ENCODE results near the gene LRRFIP1. TPM values are rescaled to one million over a fixed set of nuclear protein-coding genes. Genes with fewer than 3 reads are reported as not detected.

LRRFIP1 gene
- total RNA-seq, 1 experiment from 2014 or later, result 29.9 TPM

- no peak for DNase-seq (ENCODE audit: low read depth)
Observed at GRCh38 chr2:237639052-237639835, 11.9 kb downstream of the LRRFIP1 start.

GRCh38 chr2:237639836-237640220, 12.4 kb downstream of the LRRFIP1 start:
- no peak for DNase-seq (ENCODE audit: low read depth)

GRCh38 chr2:237640493-237640998, 13.2 kb downstream of the LRRFIP1 start:
- DNase-seq (ENCODE audit: low read depth), result no peak

- DNase-seq (ENCODE audit: low read depth), result no peak
Observed at GRCh38 chr2:237642038-237642734, 14.8 kb downstream of the LRRFIP1 start.

- DNase-seq (ENCODE audit: low read depth), result no peak
Observed at GRCh38 chr2:237643066-237643465, 15.7 kb downstream of the LRRFIP1 start.

GRCh38 chr2:237643582-237644380, 16.4 kb downstream of the LRRFIP1 start:
- DNase-seq (ENCODE audit: low read depth), result no peak

DNA sequence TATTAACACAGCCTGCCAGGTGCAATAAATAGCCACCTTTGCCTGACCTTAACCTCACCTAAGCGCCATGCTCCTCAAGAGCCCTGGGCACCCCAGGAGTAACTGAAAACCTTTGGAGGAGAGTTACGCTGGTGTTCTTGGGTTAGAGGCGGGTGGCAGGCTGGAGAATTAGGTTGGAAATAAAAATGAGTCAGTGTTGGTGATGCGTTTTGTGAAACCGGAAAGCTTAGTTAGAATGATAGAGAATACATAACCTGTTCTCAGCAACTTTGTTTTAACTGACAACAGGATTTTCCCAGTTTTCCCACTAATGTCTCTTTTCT, 17.0 kb downstream of the LRRFIP1 start:
- no peak for DNase-seq (ENCODE audit: low read depth)

- DNase-seq (ENCODE audit: low read depth), result no peak
Observed at GRCh38 chr2:237645261-237645660, 17.9 kb downstream of the LRRFIP1 start.

GRCh38 chr2:237647176-237648015, 20.0 kb downstream of the LRRFIP1 start:
- DNase-seq (ENCODE audit: low read depth), result no peak

- no peak for DNase-seq (ENCODE audit: low read depth)
Observed at GRCh38 chr2:237648016-237648381, 20.6 kb downstream of the LRRFIP1 start.

DNA sequence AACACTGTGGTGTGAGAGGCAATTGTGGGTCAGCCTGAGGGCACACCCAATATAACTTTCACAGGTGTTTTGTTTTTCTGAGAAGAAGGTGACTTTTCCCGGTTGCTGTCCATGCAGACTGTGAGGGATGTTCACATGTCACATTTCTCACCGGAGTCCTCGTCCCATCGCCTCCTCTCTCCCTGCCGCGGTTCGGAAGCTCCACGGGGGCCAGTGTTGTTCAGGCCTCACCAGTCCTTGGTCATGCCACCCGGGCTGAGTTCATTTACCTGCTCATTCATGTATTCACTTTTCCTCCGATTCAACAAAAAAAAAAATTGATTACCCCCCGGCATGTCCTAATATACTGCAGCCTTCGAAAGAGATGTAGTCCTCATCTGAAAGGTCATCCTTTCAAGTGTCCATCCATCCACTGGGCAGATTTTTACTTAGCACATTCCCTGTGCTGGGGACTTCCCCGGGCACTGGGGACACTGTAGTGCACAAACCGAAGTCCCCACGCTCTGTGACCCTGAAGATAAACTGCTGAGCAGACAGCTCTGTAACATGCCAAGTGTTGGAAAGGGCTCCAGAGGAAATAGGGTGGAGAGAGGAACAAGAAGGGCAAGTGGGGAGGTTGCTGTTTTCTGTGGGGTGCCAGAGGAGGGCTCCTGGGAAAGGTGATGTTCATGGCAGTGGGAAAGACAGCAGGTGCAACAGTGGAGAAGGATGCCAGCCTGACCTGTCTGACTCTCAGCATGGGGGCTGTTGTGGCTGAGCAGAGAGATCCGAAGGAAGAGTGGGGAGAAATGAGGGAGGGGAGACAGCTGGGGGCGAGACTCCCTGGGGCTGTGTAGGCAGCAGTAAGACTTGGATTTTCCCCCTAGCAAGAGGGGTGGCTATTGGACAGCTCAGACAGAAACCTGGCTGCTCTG, 22.4 kb downstream of the LRRFIP1 start:
- no peak for DNase-seq (ENCODE audit: low read depth)

- no peak for DNase-seq (ENCODE audit: low read depth)
Observed at GRCh38 chr2:237650455-237650850, 23.1 kb downstream of the LRRFIP1 start.

DNA sequence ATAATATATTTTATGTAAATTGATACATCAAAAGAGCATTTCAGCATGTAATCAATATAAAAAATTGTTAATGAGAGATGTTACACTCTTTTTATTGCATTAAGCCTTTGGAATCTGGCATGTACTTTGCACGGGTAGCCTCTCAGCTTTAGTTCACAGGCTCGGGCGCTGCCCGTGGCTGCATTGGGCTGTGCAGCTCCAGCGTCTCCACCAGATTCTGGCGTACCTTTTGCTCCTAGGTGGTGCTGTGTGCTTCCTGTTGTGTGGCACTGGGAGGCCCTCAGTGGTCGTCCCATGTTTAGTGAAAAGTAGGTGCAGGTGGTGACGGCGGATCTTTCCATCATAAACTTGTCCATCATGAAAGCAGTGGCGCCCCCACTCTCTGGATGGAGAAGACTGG, 24.4 kb downstream of the LRRFIP1 start:
- no peak for DNase-seq (ENCODE audit: low read depth)

DNA sequence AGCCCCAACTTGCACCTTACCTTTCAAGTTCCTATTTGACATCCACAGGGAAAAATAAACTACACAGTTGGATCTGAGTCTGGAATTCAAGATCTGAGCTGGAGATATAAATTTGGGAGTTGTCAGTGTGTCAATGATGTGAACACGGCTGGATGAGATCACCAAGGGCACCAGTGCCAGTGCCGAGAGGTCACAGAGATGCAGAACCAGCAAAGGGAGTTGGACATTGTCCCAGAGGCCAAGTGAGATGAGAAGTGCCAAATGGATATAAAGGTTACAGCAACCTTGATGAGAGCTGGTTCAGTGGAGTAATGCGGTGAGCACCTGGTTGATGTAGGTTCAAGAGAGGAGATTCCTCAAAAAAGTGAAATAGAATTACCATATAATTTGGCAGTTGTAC, 24.8 kb downstream of the LRRFIP1 start:
- no peak for DNase-seq (ENCODE audit: low read depth)

DNA sequence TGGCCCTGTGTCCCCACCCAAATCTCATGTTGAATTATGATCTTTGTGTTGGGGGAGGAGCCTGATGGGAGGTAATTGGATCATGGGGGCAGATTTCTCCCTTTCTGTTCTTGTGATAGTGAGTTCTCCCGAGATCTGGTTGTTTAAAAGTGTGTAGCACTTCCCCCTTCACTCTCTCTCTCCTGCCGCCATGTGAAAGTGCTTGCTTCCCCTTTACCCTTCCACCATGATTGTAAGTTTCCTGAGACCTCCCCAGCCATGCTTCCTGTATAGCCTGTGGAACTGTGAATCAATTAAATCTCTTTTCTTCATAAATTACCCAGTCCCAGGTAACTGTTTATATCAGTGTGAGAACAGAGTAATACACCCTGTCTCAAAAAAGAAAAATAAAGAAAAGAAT, 25.5 kb downstream of the LRRFIP1 start:
- no peak for DNase-seq (ENCODE audit: low read depth)

DNA sequence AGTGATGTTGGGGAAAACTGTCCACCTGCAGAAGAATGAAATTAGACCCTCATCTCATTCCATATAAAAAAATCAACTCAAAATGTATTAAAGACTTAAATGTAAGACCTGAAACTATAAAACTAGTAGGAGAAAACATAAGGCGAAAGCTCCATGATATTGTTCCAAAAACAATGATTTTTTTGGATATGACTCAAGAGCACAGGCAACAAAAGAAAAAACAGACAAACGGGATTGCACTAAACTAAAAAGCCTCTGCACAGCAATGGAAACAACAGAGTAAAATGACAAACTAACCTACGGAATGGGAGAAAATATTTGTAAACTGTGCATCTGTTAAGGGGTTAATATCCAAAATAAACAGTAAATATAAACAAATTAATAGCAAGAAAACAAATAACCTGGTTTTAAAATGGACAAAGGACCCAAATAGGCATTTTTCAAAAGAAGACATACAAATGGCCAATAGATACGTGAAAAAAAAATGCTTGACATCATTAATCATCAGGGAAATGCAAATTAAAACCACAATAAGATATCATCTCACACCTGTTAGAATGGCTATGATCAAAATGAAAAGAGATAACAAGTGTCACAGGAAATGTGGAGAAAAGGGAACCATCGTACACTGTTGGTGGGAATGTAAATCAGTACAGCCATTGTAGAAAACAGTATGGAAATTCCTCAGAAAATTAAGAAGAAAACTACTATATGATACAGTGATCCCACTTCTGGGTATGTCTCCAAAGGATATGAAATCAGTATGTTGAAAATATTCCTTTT, 26.6 kb downstream of the LRRFIP1 start:
- DNase-seq (ENCODE audit: low read depth), result no peak

DNA sequence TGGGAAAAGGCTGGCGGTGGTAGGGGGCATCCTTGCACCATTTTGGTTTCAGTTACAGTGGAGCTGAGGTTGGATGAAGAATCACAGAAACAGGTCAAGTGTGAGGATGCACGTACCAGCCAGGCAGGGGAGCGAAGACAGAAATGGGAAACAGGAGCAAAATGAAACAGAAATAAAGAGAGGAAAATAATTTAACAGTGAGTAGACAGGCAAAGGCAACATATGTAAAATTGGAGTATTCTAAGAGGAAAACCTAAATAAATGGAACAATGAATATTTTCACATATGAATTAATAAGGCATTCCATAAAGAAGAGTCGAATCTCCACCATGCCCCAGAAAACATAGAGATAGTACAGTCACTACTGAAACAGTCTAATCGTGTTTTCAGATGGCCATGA, 29.7 kb downstream of the LRRFIP1 start:
- no peak for DNase-seq (ENCODE audit: low read depth)

DNA sequence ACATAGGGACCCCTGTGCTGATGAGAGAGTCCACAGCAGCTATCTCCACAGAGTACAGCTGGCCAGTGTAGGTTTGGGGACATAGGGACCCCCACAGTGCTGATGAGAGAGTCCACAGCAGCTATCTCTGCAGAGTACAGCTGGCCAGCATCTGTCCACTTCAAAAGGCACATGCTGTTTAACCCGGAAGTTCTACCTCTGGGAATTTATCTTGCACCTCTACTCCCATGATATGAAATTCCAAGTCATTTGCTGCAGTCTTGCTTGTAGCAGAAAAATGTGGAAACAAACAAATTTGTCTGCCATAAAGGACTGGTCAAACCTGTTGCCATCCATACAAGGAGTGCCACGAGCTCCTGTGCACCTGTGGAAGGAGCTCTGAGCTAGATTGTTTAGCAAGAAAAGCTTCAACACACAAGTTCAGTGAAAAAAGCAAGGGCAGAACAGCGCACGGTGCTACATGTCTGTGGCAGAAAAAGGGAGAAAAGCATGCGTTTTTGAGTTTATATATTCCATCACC, 33.1 kb downstream of the LRRFIP1 start:
- no peak for DNase-seq (ENCODE audit: low read depth)

DNA sequence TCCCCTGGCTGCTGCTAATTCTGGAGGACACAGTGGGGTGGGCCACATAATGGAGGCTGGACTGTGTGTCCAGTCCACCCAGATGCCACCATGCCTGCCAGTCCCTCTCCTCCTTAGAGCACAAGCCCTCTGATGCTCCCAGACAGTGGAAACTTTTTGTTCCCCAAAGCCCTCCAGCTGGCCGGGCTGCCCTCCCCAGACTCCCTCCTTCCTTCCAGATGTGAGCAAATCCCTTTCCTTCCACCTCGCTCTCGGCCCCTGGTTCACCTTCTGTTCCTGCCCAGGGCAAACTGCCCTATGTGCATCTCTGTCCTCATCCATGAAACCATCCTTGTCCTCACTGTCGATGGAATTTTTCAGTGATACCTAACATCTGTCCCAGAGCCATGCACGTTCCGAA, 33.9 kb downstream of the LRRFIP1 start:
- DNase-seq (ENCODE audit: low read depth), result no peak
